PFSK-1 (cell line): ENCODE results near the gene DISP3.

ENCODE experiments used
- FOXP2 ChIP-seq: optimal IDR thresholded peaks from 2 replicates; pipeline ENCODE3; 2011; ENCODE audit warnings: borderline replicate concordance, control low read depth, inconsistent platforms; ENCODE audit not compliant: insufficient read depth; ENCODE audit errors: extremely low read length, extremely low read depth
- POLR2AphosphoS5 ChIP-seq: IDR thresholded peaks from 2 replicates; pipeline ENCODE4 v1.6.1; 2012; ENCODE audit warnings: low read depth, mild to moderate bottlenecking, control low read depth, low read length, moderate library complexity
- REST ChIP-seq, 2 experiments: IDR thresholded peaks; 2 replicates each; pipeline versions ENCODE4 v1.6.1 to v1.8.0; 2011 to 2012; ENCODE audit warnings: low read depth in 2 of 2, low read length in 2 of 2, control low read depth in 1 of 2, inconsistent platforms in 1 of 2, mild to moderate bottlenecking in 1 of 2, moderate library complexity in 1 of 2; ENCODE audit not compliant: insufficient read depth in 1 of 2
- SIN3A ChIP-seq: IDR thresholded peaks from 2 replicates; pipeline ENCODE4 v1.6.1; 2012; ENCODE audit warnings: mild to moderate bottlenecking, low read length, moderate library complexity, borderline replicate concordance; ENCODE audit not compliant: insufficient read depth
- TAF1 ChIP-seq: IDR thresholded peaks from 2 replicates; pipeline ENCODE4 v1.6.1; 2012; ENCODE audit warnings: low read length, control low read depth, borderline replicate concordance; ENCODE audit not compliant: insufficient read depth

DISP3 gene

GRCh38 chr1:11513681-11514080 is 34.7 kb downstream of the DISP3 start:
- no peak for TF ChIP-seq SIN3A
- TF ChIP-seq FOXP2: no peak
- no peak for TF ChIP-seq TAF1
- no peak for TF ChIP-seq REST (IDR thresholded peaks at IDR 0.05; ENCODE audit: insufficient read depth in 1 of 2, low read depth in 2 of 2, low read length in 2 of 2)
- no peak for TF ChIP-seq POLR2AphosphoS5

GRCh38 chr1:11514366-11514765 is 35.4 kb downstream of the DISP3 start:
- TF ChIP-seq FOXP2: no peak
- no peak for TF ChIP-seq TAF1
- TF ChIP-seq SIN3A: no peak
- no peak for TF ChIP-seq REST (IDR thresholded peaks at IDR 0.05; ENCODE audit: insufficient read depth in 1 of 2, low read depth in 2 of 2, low read length in 2 of 2)
- TF ChIP-seq POLR2AphosphoS5: no peak

- TF ChIP-seq FOXP2 (no peak), TAF1 (no peak), SIN3A (no peak), REST (IDR thresholded peaks at IDR 0.05; ENCODE audit: insufficient read depth in 1 of 2, low read depth in 2 of 2, low read length in 2 of 2) (no peak), POLR2AphosphoS5 (no peak)
Measured at GRCh38 chr1:11515368-11516300, 36.7 kb downstream of the DISP3 start.

DNA sequence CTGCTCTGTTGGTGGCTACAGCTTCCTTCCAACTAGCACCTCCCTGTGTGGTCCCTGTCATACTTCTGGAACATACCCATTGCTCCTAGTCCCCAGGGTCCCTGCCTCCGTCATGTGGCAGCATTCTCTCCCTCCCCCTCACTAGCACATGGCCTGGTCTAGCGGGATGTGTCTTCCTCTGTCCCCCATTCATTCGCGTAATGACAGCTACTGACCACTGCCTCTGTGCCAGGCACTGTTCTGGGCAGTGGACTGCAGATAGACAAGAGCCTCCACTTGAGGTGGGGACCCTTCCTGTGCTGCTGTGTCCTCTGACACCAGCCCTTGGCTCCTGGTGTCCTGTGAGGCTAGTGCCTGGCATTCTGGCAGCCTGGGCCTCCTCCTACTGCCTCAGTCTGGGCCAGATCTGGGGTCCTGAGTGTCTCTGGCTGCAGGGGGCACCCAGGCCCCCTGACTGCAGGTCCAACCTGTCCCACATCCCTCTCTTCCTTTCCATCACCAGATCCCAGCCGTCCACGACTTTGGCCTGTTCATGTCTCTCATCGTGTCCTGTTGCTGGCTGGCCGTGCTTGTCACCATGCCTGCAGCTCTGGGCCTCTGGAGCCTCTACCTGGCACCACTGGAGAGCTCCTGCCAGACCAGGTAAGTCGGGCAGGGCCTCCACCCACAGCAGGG is 38.1 kb downstream of the DISP3 start:
- TF ChIP-seq REST (IDR thresholded peaks at IDR 0.05; ENCODE audit: insufficient read depth in 1 of 2, low read depth in 2 of 2, low read length in 2 of 2) (no peak), FOXP2 (no peak), SIN3A (no peak), TAF1 (no peak), POLR2AphosphoS5 (no peak)
